ENCODE measurements around the gene SLC2A10. TPM values are rescaled to one million over a fixed set of nuclear protein-coding genes. Genes with fewer than 3 reads are reported as not detected.

Gene SLC2A10
- total and polyA plus RNA-seq, 10 of the 15 experiments (the other 5 are each of a cell fraction or from before 2014, with no cell fraction given): not detected

GRCh38 chr20:46712056-46712636, 2.7 kb downstream of the SLC2A10 start:
- no peaks in the 10 kb centered on the region for H3K4me1 ChIP-seq (ENCODE audit: control insufficient read depth, insufficient read depth, low read length)
- RAD21 ChIA-PET (ENCODE audit: unreplicated experiment): no interaction called here
- H2AFZ ChIP-seq (ENCODE audit: control insufficient read depth, low read depth, low read length): no peak overlapping the region
- peaks cover 3 to 11% of the 10 kb centered on the region in 2 experiments for H3K27me3 ChIP-seq (replicated peaks in 1 of 2; ENCODE audit: control insufficient read depth in 2 of 2, insufficient read depth in 2 of 2, low read length in 1 of 2)
- SMC1A ChIA-PET (ENCODE audit: uncharacterized antibody, unreplicated experiment): no interaction called here
- ATAC-seq: no peak
- CTCF ChIA-PET: no interaction called here
- H3K9me3 ChIP-seq (replicated peaks; ENCODE audit: control insufficient read depth, insufficient read depth, low read length): no peaks in the 10 kb centered on the region
- no peaks in the 10 kb centered on the region for H3K36me3 ChIP-seq (ENCODE audit: control insufficient read depth in 2 of 2, insufficient read depth in 2 of 2, low read length in 1 of 2)
- FAIRE-seq: no peak
- no peak overlapping the region for H3K9ac ChIP-seq (ENCODE audit: control insufficient read depth, insufficient read depth, low read length)
- WGBS (ENCODE audit: insufficient coverage, insufficient replicate concordance, low lambda C conversion rate, missing lambda C conversion rate): 16% methylated on average over 5 of the region's 5 CpGs
- no peak for DNase-seq (ENCODE audit: low read depth, low spot score)
- intact Hi-C loops (cut with micrococcal nuclease; ENCODE audit: unreplicated experiment) (no loop called here), in situ Hi-C loops (cut with MboI) (no loop called here)
- POLR2A ChIA-PET: no interaction called here
- H3K27ac ChIP-seq (ENCODE audit: control insufficient read depth, insufficient read depth): no peak overlapping the region
- no peak overlapping the region for H3K4me3 ChIP-seq
- no peaks in the 10 kb centered on the region for H3K79me2 ChIP-seq (ENCODE audit: control insufficient read depth, insufficient read depth, low read length)
- no peak for TF ChIP-seq FOS (IDR thresholded peaks at IDR 0.05; ENCODE audit: borderline replicate concordance, extremely low read depth, insufficient read length)
- no peak for TF ChIP-seq BCL11A (IDR thresholded peaks at IDR 0.05; ENCODE audit: low read depth, low read length)
- TF ChIP-seq BRCA1 (IDR thresholded peaks at IDR 0.05; ENCODE audit: low read depth, low read length): no peak
- TF ChIP-seq LARP7 (IDR thresholded peaks at IDR 0.05): no peak
- TF ChIP-seq RCOR1 (conservative IDR thresholded peaks at IDR 0.05; ENCODE audit: low read depth, low read length): no peak
- no peak for TF ChIP-seq SUZ12 (IDR thresholded peaks at IDR 0.05; ENCODE audit: unreplicated experiment)
- H3K4me2 ChIP-seq (ENCODE audit: control insufficient read depth, insufficient read depth): no peak overlapping the region
- H4K20me1 ChIP-seq (ENCODE audit: control insufficient read depth, insufficient read depth): no peaks in the 10 kb centered on the region
- BruUV-seq (replicated peaks): no TSS peak

DNA sequence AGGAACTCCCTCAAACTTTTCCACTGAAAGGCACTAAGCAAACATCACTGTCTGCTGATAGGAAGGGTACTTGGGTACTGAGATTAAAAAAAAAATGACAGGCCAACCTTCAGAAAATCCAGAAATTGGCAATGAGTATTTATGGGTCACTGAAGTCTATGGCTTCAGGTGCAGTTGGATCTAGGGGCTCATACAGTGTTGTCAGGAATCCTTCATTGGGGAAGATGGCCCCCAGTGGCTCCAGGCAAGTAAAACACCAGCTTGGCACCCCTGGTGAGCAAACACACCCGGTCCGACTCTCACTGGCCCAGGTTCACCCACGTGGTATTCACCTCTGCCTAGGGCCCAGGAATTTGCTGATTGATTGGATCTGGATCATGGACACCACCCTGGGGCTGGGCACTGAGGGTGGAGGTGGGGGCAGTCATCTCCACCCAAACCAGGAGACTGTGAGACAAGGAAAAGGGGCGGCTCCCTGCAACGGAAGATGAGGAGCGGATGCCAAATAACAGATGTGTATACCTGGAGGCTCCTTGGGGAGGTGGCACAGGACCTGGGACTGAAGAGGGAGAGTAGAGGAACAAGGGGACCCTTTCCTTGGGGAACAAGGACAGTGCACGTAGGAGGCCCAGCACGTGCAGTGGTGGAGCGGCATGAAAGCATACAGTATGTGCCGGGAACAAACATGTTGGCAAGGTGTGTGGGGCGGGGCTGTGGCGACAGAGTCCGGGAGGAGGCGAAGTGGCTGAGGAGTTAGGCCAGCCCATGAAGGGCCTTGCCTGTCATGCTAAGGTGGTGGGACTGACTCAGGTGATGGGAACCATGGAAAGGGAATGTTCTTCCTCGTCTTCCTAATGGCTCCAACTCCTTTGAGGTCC, 4.7 kb downstream of the SLC2A10 start:
- ChIA-PET POLR2A (no interaction called here), RAD21 (ENCODE audit: unreplicated experiment) (no interaction called here), SMC1A (ENCODE audit: uncharacterized antibody, unreplicated experiment) (no interaction called here), CTCF (no interaction called here)
- Histone ChIP-seq H3K9me3 (replicated peaks; ENCODE audit: control insufficient read depth, insufficient read depth, low read length) (no peaks in the 10 kb centered on the region), H4K20me1 (ENCODE audit: control insufficient read depth, insufficient read depth) (no peaks in the 10 kb centered on the region), H3K27me3 (replicated peaks in 1 of 2; ENCODE audit: control insufficient read depth in 2 of 2, insufficient read depth in 2 of 2, low read length in 1 of 2) (peaks cover 0 to 7% of the 10 kb centered on the region in 2 experiments; a peak in 2 of 4 replicates), H3K9ac (ENCODE audit: control insufficient read depth, insufficient read depth, low read length) (no peak overlapping the region), H3K4me1 (ENCODE audit: control insufficient read depth, insufficient read depth, low read length) (no peaks in the 10 kb centered on the region), H3K36me3 (ENCODE audit: control insufficient read depth in 2 of 2, insufficient read depth in 2 of 2, low read length in 1 of 2) (no peaks in the 10 kb centered on the region), H3K27ac (ENCODE audit: control insufficient read depth, insufficient read depth) (no peak overlapping the region), H2AFZ (ENCODE audit: control insufficient read depth, low read depth, low read length) (no peak overlapping the region), H3K79me2 (ENCODE audit: control insufficient read depth, insufficient read depth, low read length) (no peaks in the 10 kb centered on the region), H3K4me3 (no peak overlapping the region), H3K4me2 (ENCODE audit: control insufficient read depth, insufficient read depth) (no peak overlapping the region)
- 44% methylated on average over 15 of the region's 15 CpGs for WGBS (ENCODE audit: insufficient coverage, insufficient replicate concordance, low lambda C conversion rate, missing lambda C conversion rate)
- BruUV-seq (replicated peaks): no TSS peak
- in situ Hi-C loops (cut with MboI): no loop called here
- no peak for ATAC-seq
- no peak for FAIRE-seq
- DNase-seq (ENCODE audit: low read depth, low spot score): no peak
- intact Hi-C loops (cut with micrococcal nuclease; ENCODE audit: unreplicated experiment): no loop called here
- no peak for TF ChIP-seq ZBTB40 (IDR thresholded peaks at IDR 0.05; ENCODE audit: borderline replicate concordance)
- TF ChIP-seq PKNOX1 (IDR thresholded peaks at IDR 0.05): no peak
- TF ChIP-seq, protein P1, sequence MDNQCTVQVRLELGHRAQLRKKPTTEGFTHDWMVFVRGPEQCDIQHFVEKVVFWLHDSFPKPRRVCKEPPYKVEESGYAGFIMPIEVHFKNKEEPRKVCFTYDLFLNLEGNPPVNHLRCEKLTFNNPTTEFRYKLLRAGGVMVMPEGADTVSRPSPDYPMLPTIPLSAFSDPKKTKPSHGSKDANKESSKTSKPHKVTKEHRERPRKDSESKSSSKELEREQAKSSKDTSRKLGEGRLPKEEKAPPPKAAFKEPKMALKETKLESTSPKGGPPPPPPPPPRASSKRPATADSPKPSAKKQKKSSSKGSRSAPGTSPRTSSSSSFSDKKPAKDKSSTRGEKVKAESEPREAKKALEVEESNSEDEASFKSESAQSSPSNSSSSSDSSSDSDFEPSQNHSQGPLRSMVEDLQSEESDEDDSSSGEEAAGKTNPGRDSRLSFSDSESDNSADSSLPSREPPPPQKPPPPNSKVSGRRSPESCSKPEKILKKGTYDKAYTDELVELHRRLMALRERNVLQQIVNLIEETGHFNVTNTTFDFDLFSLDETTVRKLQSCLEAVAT (IDR thresholded peaks at IDR 0.05): no peak

Data from GM12878 (cell line).